Measurements from ENCODE around the gene MANSC4.

- TF ChIP-seq POLR2A (IDR thresholded peaks at IDR 0.05; ENCODE audit: low read depth, low read length), result no peak
- TF ChIP-seq, protein P1, sequence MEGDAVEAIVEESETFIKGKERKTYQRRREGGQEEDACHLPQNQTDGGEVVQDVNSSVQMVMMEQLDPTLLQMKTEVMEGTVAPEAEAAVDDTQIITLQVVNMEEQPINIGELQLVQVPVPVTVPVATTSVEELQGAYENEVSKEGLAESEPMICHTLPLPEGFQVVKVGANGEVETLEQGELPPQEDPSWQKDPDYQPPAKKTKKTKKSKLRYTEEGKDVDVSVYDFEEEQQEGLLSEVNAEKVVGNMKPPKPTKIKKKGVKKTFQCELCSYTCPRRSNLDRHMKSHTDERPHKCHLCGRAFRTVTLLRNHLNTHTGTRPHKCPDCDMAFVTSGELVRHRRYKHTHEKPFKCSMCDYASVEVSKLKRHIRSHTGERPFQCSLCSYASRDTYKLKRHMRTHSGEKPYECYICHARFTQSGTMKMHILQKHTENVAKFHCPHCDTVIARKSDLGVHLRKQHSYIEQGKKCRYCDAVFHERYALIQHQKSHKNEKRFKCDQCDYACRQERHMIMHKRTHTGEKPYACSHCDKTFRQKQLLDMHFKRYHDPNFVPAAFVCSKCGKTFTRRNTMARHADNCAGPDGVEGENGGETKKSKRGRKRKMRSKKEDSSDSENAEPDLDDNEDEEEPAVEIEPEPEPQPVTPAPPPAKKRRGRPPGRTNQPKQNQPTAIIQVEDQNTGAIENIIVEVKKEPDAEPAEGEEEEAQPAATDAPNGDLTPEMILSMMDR (IDR thresholded peaks at IDR 0.05; ENCODE audit: extremely low read depth in 1 of 2, insufficient read depth in 1 of 2, low read depth in 1 of 2, low read length in 2 of 2), result no peak
- no peak for TF ChIP-seq EZH2 (IDR thresholded peaks at IDR 0.05; ENCODE audit: borderline replicate concordance, low read depth, low read length, severe bottlenecking)
- no peak for TF ChIP-seq POLR2AphosphoS5 (IDR thresholded peaks at IDR 0.05; ENCODE audit: insufficient read depth, low read depth, low read length)
- no peak for TF ChIP-seq JUN (IDR thresholded peaks at IDR 0.05; ENCODE audit: borderline replicate concordance, insufficient read depth, insufficient read length, low read depth)
Measured at GRCh38 chr12:27805238-27805637, 25.2 kb upstream of the MANSC4 start.

All from endothelial cell of umbilical vein (primary cell).